Lower leg skin (tissue), 4 donors: ENCODE data around the gene STAG1. TPM values are rescaled to one million over a fixed set of nuclear protein-coding genes. Genes with fewer than 3 reads are reported as not detected.

Source experiments
- DNase-seq, 2 donors: peaks; one replicate each; pipeline ENCODE4 v3.0.0-alpha.2; 2019; ENCODE audit warnings: low spot score in 2 of 2
- H3K4me3 ChIP-seq: fragments of 200-600 bp; sonication (generic); 2 replicates; pipeline ENCODE4 v1.5.1; 2017; ENCODE audit warnings: mild to moderate bottlenecking, low read depth; ENCODE audit not compliant: poor library complexity, severe bottlenecking
- POLR2A ChIP-seq, 2 donors: fragments of 450-650 bp; IDR thresholded peaks; one replicate each; pipeline ENCODE4 v1.6.1; 2016 to 2017; ENCODE audit warnings: antibody characterized with exemption in 2 of 2, mild to moderate bottlenecking in 1 of 2, moderate library complexity in 1 of 2
- WGBS, 2 donors: methylation state at CpG; one replicate each; pipeline ENCODE4 v1.1.5; 2018; 5-methylcytosine and 5-hydroxymethylcytosine counted together
- intact Hi-C: fragments of 100-400 bp; cut with DNase I; formaldehyde crosslinking; loops from one replicate; pipeline ENCODE4 v1.15.0; 2023; ENCODE audit warnings: low total_unique reads
- total RNA-seq, 4 donors: library from RNA; depleted of rRNA; stranded (reverse); fragments of >200 nt; gene quantifications; one replicate each; pipeline ENCODE4 v1.1.0, GENCODE V29; 2016
- TF ChIP-seq, protein P1 (sequence below), 3 donors: fragments of 450-650 bp; IDR thresholded peaks; one replicate each; pipeline ENCODE4 v1.5.1; 2016; ENCODE audit warnings: antibody characterized with exemption in 3 of 3, mild to moderate bottlenecking in 3 of 3, moderate library complexity in 2 of 3

STAG1 gene
- total RNA-seq, 4 donors from 2014 or later, result 32.1 to 37.7 (median 34.4) TPM

DNA sequence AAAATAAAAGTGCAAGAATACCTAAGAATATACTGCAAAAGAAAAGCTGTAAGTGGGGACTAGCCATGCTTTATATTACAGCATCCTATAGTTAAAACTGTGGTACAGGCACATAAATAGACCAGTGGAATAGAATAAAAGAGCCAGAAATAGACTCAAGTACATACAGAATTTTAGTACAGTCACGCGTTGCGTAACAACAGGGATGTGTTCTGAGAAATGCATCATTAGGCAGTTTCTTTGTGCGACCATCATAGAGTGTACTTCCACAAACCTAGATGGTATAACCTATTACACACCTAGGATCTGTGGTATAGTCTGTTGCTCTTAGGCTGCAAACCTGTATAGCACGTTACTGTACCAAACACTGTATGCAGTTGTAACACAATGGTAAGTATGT is 440.2 kb downstream of the STAG1 start:
- 92 to 98% methylated on average over 5 of the region's 5 CpGs for WGBS, 2 donors

DNA sequence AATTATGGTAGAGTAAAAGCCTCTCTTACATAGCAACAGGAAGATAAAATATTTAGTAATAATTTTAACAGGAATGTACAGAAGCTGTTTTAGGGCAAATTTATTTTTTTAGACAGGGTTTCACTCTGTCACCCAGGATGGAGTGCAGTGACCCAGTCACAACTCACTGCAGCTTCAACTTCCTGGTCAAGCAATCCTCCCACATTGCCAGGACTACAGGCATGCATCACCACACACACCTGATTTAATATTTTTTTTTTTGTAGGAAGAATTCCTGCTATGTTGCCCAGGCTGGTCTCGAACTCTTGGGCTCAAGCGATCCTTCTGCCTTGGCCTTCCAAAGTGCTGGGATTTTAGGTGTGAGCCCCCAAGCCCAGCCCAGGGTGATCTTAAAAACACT is 440.9 kb downstream of the STAG1 start:
- TF ChIP-seq, protein P1, sequence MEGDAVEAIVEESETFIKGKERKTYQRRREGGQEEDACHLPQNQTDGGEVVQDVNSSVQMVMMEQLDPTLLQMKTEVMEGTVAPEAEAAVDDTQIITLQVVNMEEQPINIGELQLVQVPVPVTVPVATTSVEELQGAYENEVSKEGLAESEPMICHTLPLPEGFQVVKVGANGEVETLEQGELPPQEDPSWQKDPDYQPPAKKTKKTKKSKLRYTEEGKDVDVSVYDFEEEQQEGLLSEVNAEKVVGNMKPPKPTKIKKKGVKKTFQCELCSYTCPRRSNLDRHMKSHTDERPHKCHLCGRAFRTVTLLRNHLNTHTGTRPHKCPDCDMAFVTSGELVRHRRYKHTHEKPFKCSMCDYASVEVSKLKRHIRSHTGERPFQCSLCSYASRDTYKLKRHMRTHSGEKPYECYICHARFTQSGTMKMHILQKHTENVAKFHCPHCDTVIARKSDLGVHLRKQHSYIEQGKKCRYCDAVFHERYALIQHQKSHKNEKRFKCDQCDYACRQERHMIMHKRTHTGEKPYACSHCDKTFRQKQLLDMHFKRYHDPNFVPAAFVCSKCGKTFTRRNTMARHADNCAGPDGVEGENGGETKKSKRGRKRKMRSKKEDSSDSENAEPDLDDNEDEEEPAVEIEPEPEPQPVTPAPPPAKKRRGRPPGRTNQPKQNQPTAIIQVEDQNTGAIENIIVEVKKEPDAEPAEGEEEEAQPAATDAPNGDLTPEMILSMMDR (IDR thresholded peaks at IDR 0.05), result no peak
- TF ChIP-seq POLR2A (IDR thresholded peaks at IDR 0.05), result no peak
- no peak overlapping the region for H3K4me3 ChIP-seq
- 98 to 100% methylated on average over 2 of the region's 2 CpGs for WGBS, 2 donors
- DNase-seq, result peak in 1 of 2 donors; percentile 18
- intact Hi-C loops, result no loop called here

More for the DNA sequence above, 440.2 kb downstream of the STAG1 start:
- no peak for DNase-seq
- TF ChIP-seq POLR2A (IDR thresholded peaks at IDR 0.05), result no peak
- TF ChIP-seq, protein P1 (IDR thresholded peaks at IDR 0.05), result no peak
- intact Hi-C loops, result no loop called here
- no peak overlapping the region for H3K4me3 ChIP-seq

DNA sequence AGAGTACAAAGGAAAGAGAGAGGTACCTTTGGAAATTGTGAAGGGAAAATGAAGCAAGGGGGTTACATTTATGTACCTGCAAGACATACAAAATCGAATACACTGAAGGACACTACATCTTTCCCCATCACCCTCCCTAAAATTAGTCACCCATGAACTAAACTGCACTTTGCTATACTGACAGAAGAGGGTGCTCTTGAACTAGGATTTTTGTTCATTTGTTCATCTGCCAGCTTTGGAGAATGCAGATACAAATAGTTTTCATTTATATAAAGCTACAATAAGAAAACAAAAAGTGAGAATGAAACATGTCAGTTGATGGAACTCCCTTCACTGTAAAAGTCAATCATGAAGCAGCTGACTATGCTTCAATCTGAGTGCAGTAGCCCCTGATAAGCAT is 446.3 kb downstream of the STAG1 start:
- DNase-seq, result no peak
- TF ChIP-seq POLR2A (IDR thresholded peaks at IDR 0.05), result no peak
- TF ChIP-seq, protein P1 (IDR thresholded peaks at IDR 0.05), result no peak
- H3K4me3 ChIP-seq, result no peak overlapping the region
- WGBS, 2 donors, result no CpG with 5 or more reads among the region's 1 CpG
- intact Hi-C loops, result no loop called here

GRCh38 chr3:136300444-136300843 is 451.7 kb downstream of the STAG1 start:
- DNase-seq, result no peak
- 88 to 93% methylated on average over 2 of the region's 2 CpGs for WGBS, 2 donors
- no peak for TF ChIP-seq POLR2A (IDR thresholded peaks at IDR 0.05)
- TF ChIP-seq, protein P1 (IDR thresholded peaks at IDR 0.05), result no peak
- intact Hi-C loops, result no loop called here
- no peak overlapping the region for H3K4me3 ChIP-seq

GRCh38 chr3:136297826-136298225 is 454.4 kb downstream of the STAG1 start:
- intact Hi-C loops, result no loop called here
- no peak overlapping the region for H3K4me3 ChIP-seq
- WGBS, 2 donors, result 80 to 90% methylated on average over 8 of the region's 8 CpGs
- TF ChIP-seq, protein P1 (IDR thresholded peaks at IDR 0.05), result no peak
- TF ChIP-seq POLR2A (IDR thresholded peaks at IDR 0.05), result no peak
- no peak for DNase-seq

GRCh38 chr3:136296960-136297359 is 455.2 kb downstream of the STAG1 start:
- DNase-seq, result no peak
- intact Hi-C loops, result no loop called here
- no peak overlapping the region for H3K4me3 ChIP-seq
- TF ChIP-seq, protein P1 (IDR thresholded peaks at IDR 0.05), result no peak
- TF ChIP-seq POLR2A (IDR thresholded peaks at IDR 0.05), result no peak
- 87 to 88% methylated on average over 5 of the region's 5 CpGs for WGBS, 2 donors
